Breast epithelium (tissue), 4 donors: ENCODE data around the gene CEP170. TPM values are rescaled to one million over a fixed set of nuclear protein-coding genes. Genes with fewer than 3 reads are reported as not detected.

Experiments used
- DNase-seq, 2 donors: peaks; one replicate each; pipeline ENCODE4 v3.0.0-alpha.2; 2019; ENCODE audit warnings: low spot score in 2 of 2
- H3K27ac ChIP-seq, 2 donors: fragments of 200-600 bp; sonication (generic) in 1 of 2; one replicate each; pipeline ENCODE4 v1.5.1; 2016 to 2019; ENCODE audit warnings: mild to moderate bottlenecking in 1 of 2
- H3K27me3 ChIP-seq, 2 donors: fragments of 200-600 bp; sonication (generic) in 1 of 2; one replicate each; pipeline versions ENCODE4 v1.5.1 to v1.6.0; 2017 to 2019; ENCODE audit warnings: control low read depth in 1 of 2, mild to moderate bottlenecking in 1 of 2
- H3K36me3 ChIP-seq: fragments of 200-600 bp; one replicate; pipeline ENCODE4 v1.5.1; 2019
- H3K4me1 ChIP-seq, 2 donors: fragments of 200-600 bp; sonication (generic); one replicate each; pipeline ENCODE4 v1.5.1; 2016 to 2019; ENCODE audit warnings: control low read depth in 1 of 2
- H3K4me3 ChIP-seq, 3 donors: fragments of 200-600 bp; sonication (generic); 1 replicate in 2 of 3; 2 replicates in 1 of 3; pipeline ENCODE4 v1.5.1; 2016 to 2019; ENCODE audit warnings: mild to moderate bottlenecking in 3 of 3, moderate library complexity in 2 of 3
- H3K9me3 ChIP-seq, 2 donors: fragments of 200-600 bp; sonication (generic) in 1 of 2; one replicate each; pipeline ENCODE4 v1.5.1; 2016 to 2019; ENCODE audit warnings: control low read depth in 1 of 2
- CTCF ChIP-seq, 3 donors: fragments of 450-650 bp; IDR thresholded peaks; one replicate each; pipeline ENCODE4 v1.5.1; 2016 to 2017; ENCODE audit warnings: antibody characterized with exemption in 3 of 3, mild to moderate bottlenecking in 3 of 3, moderate library complexity in 3 of 3
- POLR2A ChIP-seq: fragments of 450-650 bp; IDR thresholded peaks from one replicate; pipeline ENCODE4 v1.6.1; 2016; ENCODE audit warnings: antibody characterized with exemption, mild to moderate bottlenecking, moderate library complexity
- POLR2AphosphoS5 ChIP-seq, 3 donors: sonication (generic); formaldehyde crosslinking; IDR thresholded peaks; one replicate each; pipeline ENCODE4 v1.6.1; 2017; ENCODE audit warnings: antibody characterized with exemption in 3 of 3
- intact Hi-C: fragments of 100-400 bp; cut with DNase I; formaldehyde crosslinking; loops from one replicate; pipeline ENCODE4 v1.15.1; 2023; ENCODE audit warnings: low total_unique reads
- total RNA-seq, 3 donors: library from RNA; depleted of rRNA; stranded (reverse); fragments of >200 nt; gene quantifications; one replicate each; pipeline ENCODE4 v1.1.0, GENCODE V29; 2016

Gene CEP170
- total RNA-seq, 3 donors from 2014 or later = 37.4 to 54.2 (median 47.4) TPM

GRCh38 chr1:243286409-243287122 is 31.5 kb upstream of the CEP170 start:
- H3K27me3 ChIP-seq = no peaks in the 10 kb centered on the region
- no peaks in the 10 kb centered on the region for H3K36me3 ChIP-seq
- H3K27ac ChIP-seq = no peak overlapping the region
- H3K4me1 ChIP-seq = no peaks in the 10 kb centered on the region
- H3K9me3 ChIP-seq = no peaks in the 10 kb centered on the region
- no peak for TF ChIP-seq CTCF (IDR thresholded peaks at IDR 0.05)
- DNase-seq = no peak
- intact Hi-C loops = loop anchor here (5.0 kb wide), 1 partner anchor 796 kb away; no protein-coding TSS in a partner anchor
- H3K4me3 ChIP-seq = no peak overlapping the region

DNA sequence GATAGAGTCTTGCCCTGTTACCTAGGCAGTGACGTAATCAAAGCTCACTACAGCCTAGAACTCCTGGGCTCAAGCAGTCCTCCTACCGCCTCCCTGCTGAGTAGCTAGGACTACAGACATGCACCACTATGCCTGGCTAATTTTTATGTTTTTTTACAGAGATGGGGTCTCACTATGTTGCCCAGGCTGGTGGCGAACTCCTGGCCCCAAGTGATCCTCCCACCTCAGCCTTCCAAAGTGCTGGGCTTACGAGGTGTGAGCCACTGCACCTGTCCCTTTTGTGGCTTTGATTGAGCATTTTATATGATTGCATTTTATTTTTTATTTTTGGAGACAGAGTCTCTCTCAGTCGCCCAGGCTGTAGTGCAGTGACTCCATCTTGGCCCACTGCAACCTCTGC is 26.6 kb upstream of the CEP170 start:
- DNase-seq = no peak
- no peaks in the 10 kb centered on the region for H3K27me3 ChIP-seq
- no peak overlapping the region for H3K4me3 ChIP-seq
- intact Hi-C loops = no loop called here
- no peak for TF ChIP-seq POLR2A
- no peak for TF ChIP-seq POLR2AphosphoS5 (IDR thresholded peaks at IDR 0.05)
- TF ChIP-seq CTCF (IDR thresholded peaks at IDR 0.05) = no peak
- peaks cover 0 to 13% of the 10 kb centered on the region in 2 donors for H3K9me3 ChIP-seq
- H3K27ac ChIP-seq = no peak overlapping the region
- H3K36me3 ChIP-seq = no peaks in the 10 kb centered on the region
- no peaks in the 10 kb centered on the region for H3K4me1 ChIP-seq

DNA sequence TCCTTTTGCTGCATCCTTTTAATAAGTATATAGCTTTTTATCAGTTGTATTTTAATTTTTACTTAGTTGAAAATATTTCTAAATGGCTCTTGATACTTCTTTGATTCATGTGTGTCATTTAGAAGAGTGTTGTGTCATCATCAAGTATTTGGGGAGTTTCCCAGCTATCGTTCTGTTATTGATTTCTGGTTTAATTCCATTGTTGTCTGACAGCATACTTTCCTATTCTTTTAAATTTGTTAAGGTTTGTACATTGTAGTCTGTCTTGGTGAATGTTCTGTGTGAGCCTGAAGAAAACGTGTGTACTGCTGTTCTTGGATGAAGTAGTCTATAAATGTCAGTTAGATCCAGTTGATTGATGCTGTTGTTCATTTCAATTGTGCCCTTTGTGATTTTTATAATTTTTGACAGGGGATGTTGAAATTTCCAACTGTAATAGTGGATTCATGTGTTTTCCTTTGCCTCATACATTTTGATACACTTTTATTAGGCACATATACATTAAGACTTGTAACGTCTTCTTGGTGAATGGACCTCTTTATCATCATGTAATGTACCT is 25.6 kb upstream of the CEP170 start:
- intact Hi-C loops = no loop called here
- Histone ChIP-seq H3K4me3 (no peak overlapping the region), H3K9me3 (peaks cover 0 to 13% of the 10 kb centered on the region in 2 donors), H3K4me1 (no peaks in the 10 kb centered on the region), H3K27ac (no peak overlapping the region), H3K36me3 (peaks cover 4% of the 10 kb centered on the region), H3K27me3 (no peaks in the 10 kb centered on the region)
- no peak for DNase-seq
- no peak for TF ChIP-seq POLR2AphosphoS5 (IDR thresholded peaks at IDR 0.05)
- no peak for TF ChIP-seq POLR2A
- TF ChIP-seq CTCF (IDR thresholded peaks at IDR 0.05) = no peak

DNA sequence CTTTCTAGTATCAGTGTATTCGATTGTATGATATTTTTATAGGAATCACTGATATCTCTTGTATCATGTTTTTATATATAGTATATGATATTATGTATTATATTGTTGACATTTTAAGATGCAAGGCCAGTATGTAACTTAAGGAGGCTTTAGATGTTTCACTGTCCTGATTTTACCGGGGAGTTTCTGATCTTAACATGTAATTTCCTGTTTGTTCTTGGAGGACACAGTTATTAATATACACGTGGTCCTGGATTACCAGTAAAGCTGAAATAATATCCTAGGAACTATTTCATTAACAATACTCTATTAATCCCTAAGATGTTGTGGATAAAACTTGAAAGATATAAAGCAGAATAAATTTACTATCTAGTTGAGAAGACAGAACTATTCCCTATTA is 20.2 kb upstream of the CEP170 start:
- intact Hi-C loops = no loop called here
- TF ChIP-seq CTCF (IDR thresholded peaks at IDR 0.05) = no peak
- no peak for TF ChIP-seq POLR2A
- TF ChIP-seq POLR2AphosphoS5 (IDR thresholded peaks at IDR 0.05) = no peak

DNA sequence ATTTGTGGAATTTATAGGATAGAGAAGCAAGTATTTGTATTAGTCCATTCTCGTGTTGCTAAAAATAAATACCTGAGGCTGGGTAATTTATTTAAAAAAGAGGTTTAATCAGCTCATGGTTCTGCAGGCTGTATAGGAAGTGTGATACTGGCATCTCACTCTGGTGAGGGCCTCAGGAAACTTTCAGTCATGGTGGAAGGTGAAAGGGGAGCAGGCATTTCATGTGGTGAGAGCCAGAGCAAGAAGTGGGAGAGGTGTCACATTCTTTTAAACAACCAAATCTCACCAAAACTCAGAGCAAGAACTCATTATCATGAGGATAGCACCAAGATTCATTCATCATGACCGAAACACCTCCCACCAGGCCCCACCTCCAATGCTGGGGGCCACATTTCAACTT is 18.9 kb upstream of the CEP170 start:
- no peak for DNase-seq
- Histone ChIP-seq H3K36me3 (peaks cover 13% of the 10 kb centered on the region), H3K27me3 (no peaks in the 10 kb centered on the region), H3K4me3 (no peak overlapping the region), H3K9me3 (peaks cover 0 to 13% of the 10 kb centered on the region in 2 donors), H3K4me1 (no peaks in the 10 kb centered on the region), H3K27ac (no peak overlapping the region)
- no peak for TF ChIP-seq POLR2A
- TF ChIP-seq POLR2AphosphoS5 (IDR thresholded peaks at IDR 0.05) = no peak
- TF ChIP-seq CTCF (IDR thresholded peaks at IDR 0.05) = no peak
- intact Hi-C loops = no loop called here

More for the DNA sequence above, 20.2 kb upstream of the CEP170 start:
- DNase-seq = no peak
- H3K27ac ChIP-seq = no peak overlapping the region
- no peak overlapping the region for H3K4me3 ChIP-seq
- no peaks in the 10 kb centered on the region for H3K27me3 ChIP-seq
- no peaks in the 10 kb centered on the region for H3K4me1 ChIP-seq
- H3K36me3 ChIP-seq = peaks cover 13% of the 10 kb centered on the region
- peaks cover 0 to 13% of the 10 kb centered on the region in 2 donors for H3K9me3 ChIP-seq
